SW480 (cell line): ENCODE data around the gene PARP6.
A peak's percentile ranks its signal among the peaks of the same experiment; 100 is the strongest.

Experiments used
- DNase-seq: peaks from one replicate; pipeline ENCODE4 v3.0.0-alpha.2; 2016; ENCODE audit warnings: low spot score

Gene PARP6, protein sequence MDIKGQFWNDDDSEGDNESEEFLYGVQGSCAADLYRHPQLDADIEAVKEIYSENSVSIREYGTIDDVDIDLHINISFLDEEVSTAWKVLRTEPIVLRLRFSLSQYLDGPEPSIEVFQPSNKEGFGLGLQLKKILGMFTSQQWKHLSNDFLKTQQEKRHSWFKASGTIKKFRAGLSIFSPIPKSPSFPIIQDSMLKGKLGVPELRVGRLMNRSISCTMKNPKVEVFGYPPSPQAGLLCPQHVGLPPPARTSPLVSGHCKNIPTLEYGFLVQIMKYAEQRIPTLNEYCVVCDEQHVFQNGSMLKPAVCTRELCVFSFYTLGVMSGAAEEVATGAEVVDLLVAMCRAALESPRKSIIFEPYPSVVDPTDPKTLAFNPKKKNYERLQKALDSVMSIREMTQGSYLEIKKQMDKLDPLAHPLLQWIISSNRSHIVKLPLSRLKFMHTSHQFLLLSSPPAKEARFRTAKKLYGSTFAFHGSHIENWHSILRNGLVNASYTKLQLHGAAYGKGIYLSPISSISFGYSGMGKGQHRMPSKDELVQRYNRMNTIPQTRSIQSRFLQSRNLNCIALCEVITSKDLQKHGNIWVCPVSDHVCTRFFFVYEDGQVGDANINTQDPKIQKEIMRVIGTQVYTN

GRCh38 chr15:72272213-72272996 lies at the start of gene PARP6:
Gene PARP6, minus strand, starts transcription at chr15:72272554. Its CDS starts 5,077 bp downstream, at chr15:72267477.
- peak; percentile 98 for DNase-seq

DNA sequence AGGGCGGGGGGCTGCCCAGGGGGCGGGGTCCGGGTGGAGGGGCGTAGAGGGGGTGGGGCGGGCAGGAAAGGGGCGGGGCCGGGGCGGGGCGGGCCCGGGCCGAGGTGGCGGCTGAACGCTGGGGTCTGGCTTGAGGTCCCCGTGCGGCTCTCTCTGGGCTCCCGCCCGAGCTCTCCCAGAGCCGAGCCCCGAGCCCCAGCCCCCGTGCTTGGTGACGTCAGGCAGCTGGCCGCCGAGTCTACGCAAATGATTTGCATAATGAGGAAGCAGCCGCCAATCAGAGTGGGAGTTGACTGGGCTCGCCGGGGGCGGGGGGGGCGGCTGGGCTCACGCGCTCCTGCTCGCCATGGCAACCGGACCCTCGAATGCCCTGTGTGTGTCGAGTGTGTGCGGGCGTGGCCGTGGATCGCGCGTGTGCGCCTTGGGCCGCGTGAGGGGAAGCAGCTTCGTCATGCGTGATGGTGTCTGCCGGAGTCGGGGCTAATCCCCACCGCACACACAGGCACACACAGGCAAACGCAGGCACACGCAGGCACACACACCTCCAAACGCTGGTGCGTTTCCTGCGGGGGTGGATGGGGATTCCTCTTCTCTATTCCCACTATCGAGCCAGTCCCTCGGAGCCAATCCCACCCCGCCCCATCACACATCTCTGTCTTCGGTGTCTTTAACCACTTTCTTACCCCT lies 47.8 kb upstream of the PARP6 start, which contains the start of gene CELF6:
TSS of gene CELF6 (minus strand) at position 173 of the 687 bp plus-strand sequence. CDS start 283 bp downstream, outside the sequence.
- peak; percentile 80 for DNase-seq

DNA sequence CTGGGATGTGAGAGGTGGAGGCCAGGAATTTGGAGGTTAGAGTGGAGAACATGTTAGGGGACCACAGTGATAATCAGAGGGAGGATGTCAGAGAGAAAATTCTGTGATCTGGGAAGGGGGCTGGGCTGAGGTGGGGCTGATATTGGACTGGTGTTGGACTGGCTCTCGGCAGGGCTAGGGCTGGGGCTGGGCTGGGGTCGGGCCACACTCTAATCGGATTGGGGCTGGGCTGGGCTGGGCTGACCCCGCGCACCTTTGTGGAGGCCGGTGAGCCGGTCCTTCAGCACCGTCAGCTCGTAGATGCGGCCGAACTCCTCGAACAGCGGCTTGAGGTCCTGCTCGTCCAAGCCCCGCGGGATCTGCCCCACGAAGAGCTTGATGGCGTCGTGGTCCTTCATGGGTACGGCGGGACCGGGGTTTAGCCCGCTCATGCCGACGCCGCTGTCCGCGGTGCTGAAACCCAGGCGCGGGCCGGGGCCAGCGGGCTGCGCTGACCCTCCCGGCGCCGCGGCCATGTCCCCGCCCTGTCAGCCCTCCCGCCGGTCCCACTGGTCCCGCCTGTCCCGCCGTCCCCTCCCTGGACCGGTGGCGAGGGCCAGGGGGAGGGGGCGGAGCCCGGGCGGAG lies 47.1 kb upstream of the PARP6 start:
- peak; percentile 37 for DNase-seq

GRCh38 chr15:72318408-72318942 lies 46.1 kb upstream of the PARP6 start:
- no peak for DNase-seq

DNA sequence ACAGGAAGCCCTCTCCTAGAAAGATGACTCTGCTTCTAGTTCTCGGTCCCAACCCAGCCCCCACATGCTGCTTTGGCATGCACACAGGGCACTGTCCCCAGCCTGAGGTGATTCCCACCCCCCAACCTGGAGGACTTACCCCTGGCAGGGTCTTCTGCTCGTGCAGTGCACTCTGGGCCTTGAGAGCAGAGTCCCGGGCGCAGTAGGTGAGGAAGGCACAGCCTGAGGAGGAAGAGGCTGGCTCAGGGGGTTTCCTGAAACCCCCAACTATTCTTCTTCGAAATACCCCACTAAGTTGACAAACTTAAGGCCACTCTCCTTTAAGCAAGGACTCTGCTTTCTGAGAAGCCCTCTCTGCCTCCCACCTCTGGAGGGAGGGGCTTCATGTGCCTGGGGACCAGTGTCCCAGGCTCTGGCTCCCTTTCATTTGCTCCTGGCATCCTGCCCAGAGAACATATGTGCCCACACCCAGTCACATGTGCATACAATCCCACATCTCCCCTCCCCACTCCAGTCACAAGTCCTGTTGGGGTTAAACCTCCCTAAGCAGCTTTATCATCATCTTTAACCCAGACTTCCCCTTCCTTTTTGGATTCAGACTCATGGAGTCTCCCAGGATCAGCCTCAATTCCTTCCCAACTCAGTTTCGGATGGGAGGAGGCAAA lies 43.5 kb upstream of the PARP6 start:
- DNase-seq, result no peak

- no peak for DNase-seq
These were observed 41.5 kb upstream of the PARP6 start for GRCh38 chr15:72313881-72314280.

DNA sequence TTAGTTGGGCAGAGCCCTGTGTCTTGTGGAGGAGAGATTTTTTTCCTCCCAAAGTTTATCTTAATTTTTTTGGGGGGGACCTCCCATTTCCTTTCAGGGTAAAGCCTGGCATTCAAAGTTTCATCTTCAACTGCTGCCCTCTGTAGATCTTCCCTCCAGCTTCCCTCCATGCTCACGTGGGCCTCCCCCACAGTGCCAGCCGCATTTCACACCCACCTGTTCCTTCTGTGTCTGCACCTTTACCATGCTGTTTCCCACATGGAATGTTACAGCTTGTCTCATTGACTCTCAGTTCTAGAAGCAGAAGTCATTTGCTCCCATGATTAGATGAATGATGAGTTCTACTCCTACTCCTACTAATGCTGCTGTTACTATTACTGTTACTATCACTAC lies 41.1 kb upstream of the PARP6 start:
- DNase-seq, result no peak

- peak; percentile 73 for DNase-seq
These were observed 40.5 kb upstream of the PARP6 start for GRCh38 chr15:72312605-72313447.

DNA sequence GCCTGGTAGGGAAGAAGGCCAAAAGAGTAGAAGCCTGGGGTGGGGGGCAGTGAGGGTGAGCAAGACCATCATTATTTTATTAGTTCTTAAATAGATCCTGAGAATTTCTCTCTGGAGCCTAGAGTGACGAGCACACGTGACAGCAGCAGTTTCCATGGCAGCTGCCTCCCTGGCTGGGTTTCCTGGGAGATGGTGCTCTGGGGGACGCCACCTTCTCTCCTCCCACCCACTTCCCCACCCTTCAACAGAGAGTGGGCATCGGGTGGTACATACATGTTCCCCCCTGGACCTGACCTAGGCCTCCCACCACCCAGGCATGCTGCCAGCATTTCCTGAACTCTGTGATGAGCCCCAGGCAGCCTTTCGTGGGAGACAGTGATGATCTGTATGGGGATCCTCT lies 34.7 kb upstream of the PARP6 start:
- DNase-seq, result no peak

DNA sequence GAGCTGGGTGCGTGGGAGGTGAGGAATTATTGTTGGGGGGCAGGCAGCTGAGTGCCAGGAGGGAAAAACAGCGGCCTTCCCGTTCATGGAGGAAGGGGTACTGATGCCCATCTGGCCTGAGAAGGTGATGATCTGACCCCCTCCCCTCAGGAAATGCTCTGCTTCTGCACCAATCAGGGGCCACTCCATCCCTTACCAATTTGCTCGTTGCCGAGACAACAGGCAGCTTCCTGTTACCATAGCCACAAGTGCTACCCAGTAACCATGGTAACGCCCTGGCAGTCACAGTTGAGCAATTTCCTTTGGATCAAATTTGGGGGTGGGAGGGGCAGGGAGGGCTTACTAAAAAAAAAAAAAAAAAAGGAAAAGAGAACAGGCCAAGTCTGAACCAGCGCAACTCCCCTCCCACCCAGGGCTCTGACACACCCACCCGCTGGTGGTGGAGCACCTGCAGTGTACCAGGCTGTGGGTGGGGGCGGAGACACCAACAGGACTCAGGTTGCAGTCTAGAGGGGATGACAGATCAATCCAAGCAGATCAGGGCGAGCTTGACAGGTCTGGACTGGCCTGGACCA lies 33.9 kb upstream of the PARP6 start:
- DNase-seq, result no peak

DNA sequence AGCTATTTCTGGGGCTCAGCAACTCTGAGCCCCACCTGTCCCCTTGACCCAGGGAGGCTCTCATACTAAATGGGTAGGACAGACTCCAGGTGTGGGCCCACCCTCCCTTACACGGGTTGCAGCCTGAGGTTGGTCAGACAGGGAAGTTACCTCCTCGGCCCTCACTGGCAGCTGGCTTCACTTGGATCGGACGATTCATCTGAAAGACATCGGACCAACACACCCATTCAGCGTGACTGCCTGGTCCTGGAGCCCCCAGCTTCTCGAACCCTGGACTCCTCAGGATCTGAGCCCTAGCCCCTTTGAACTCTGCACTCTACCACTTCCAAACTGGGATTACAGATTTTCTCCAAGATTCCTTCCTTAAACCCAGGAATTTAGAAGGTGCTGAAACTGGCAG lies 32.2 kb upstream of the PARP6 start:
- DNase-seq, result no peak

DNA sequence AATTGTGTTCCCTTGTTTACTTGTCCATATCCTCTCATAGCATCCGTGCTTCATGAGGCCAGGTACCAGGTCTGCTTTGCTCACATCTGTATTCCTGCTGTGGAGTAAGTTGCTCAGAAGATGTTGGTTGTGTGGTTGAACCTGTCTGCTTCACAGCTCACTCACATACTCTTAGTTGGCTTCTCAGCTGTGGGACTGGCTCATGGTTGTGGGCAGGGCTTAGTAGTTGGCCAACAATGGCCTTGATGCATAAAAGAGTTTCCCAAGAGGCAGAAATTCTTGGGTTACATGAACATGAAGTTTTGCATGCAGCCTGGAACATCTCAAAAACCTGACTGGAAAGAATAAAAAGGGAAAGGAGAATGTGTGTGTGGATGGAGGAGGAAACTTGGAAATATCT lies 30.6 kb upstream of the PARP6 start:
- no peak for DNase-seq

- DNase-seq, result no peak
These were observed 17.4 kb upstream of the PARP6 start for GRCh38 chr15:72289597-72290325.

GRCh38 chr15:72288796-72289596 lies 16.6 kb upstream of the PARP6 start:
- no peak for DNase-seq

DNA sequence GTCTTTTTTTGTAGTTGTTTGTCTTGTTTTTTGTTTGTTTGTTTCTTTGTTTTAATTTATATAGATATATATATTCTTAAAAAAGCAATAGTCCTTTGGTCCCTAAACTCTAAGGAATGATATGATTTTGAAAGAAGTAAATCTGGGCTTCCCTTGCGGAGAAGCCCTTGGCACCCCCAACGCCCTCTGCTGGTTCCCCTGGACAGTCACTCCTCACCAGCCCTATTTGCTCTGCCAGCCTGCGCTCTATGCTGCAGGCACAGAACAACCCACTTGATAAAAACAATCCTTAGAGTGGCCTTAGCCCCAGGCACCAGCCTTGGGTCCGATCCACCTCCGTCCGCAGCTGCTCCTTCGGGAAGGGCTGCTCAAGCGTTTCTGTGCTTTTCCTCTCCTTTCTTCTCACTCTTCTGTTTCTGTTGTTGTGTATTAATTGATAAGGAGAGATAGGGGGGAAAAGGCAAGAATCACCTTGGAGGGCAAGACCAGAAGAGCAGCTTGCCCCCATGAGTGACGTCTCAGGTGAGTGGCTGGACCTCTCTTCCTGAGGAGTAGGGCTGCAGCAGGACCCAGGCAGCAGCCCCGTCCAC lies 13.7 kb upstream of the PARP6 start:
- peak; percentile 52 for DNase-seq

DNA sequence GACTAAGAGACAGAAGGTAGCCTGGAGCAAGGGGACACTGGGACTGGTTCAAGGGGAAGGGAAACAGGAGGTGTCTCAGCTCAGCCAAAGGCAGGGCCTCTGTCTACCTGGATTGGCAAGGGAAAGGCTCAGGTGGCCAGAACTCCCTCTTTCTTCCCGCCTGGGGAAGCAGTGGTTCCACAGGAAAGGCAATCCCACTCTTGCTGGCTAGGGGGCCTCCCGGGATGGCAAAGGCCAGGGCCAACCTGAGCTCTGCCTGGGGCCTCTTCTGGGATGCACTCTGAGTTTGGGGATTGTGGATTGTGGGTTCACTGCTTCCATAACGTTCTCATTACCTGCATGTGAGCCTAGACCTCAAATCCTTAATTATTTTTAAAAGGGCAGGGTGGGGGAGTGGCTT lies 13.0 kb upstream of the PARP6 start:
- DNase-seq, result no peak

DNA sequence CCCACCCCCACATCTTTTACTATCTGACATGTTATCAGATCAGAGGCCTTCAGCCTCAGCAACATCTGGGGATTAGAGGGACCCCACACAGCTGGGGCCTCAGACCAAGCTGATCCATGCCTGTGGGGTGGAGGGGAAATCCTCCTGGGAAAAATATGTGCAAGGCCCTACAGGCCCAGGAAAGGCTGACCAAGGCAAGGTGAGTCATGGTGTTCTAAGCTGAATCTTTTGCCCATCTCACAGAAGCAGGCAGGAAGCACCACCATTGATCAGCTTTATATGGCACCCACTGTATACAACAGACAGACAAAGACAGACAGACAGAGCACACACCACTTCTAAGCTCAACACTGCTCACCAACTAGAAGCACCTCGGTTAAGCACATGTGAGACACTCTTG lies 12.4 kb upstream of the PARP6 start:
- no peak for DNase-seq

DNA sequence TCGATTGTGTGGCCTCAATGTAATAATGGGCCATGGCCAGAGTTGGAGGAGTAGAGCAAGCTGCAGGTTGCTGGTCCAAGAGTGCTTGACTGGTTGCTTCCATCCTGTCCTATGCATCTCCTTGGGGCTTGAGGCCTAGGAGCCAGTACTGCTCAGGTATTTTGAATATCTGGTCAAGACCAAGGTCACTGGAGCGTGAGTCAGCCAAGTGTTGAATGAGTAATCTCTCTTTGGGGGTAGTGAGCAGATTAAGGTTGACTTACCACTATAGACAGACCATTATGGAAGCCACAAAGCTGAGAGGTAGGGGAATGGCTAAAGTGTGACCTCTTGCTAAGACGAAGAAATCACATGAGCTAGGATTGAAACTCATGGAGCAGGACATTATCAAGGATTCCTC lies 9.4 kb upstream of the PARP6 start:
- DNase-seq, result no peak
